PC-9 (cell line): Measurements from ENCODE around the gene RBFOX2. TPM values are rescaled to one million over a fixed set of nuclear protein-coding genes. Genes with fewer than 3 reads are reported as not detected.
A peak's percentile ranks its signal among the peaks of the same experiment; 100 is the strongest.

ENCODE experiments used
- BruUV-seq: library from RNA; stranded (reverse); fragments of 400-500 nt; replicated peaks from 2 replicates; lab custom pipeline; 2021; lab: Mats Ljungman, UMichigan
- CTCF ChIA-PET: fragments of 300-600 bp; sonication (Branson Sonifier 250); formaldehyde crosslinking; loops from one replicate; lab custom pipeline; 2022; ENCODE audit warnings: antibody characterized with exemption; lab: Charles Lee
- POLR2A ChIA-PET: fragments of 300-600 bp; sonication (Branson Sonifier 250); formaldehyde crosslinking; loops from one replicate; lab custom pipeline; 2022; ENCODE audit warnings: antibody characterized with exemption; ENCODE audit not compliant: unreplicated experiment; lab: Charles Lee
- DNase-seq, 2 experiments: peaks; one replicate each; pipeline versions ENCODE4 v3.0.0 to v3.0.0-alpha.2; 2015 to 2022; ENCODE audit warnings: mixed read lengths in 1 of 2
- H2AFZ ChIP-seq: fragments of 200-600 bp; sonication (generic); 2 replicates; pipeline ENCODE4 v1.8.1; 2017; ENCODE audit warnings: antibody characterized with exemption
- H3F3A ChIP-seq: fragments of 200-600 bp; sonication (generic); 2 replicates; pipeline ENCODE4 v1.8.1; 2017; ENCODE audit warnings: antibody characterized with exemption, mild to moderate bottlenecking, low read depth; ENCODE audit not compliant: insufficient read depth
- H3K27ac ChIP-seq: fragments of 200-600 bp; sonication (generic); 2 replicates; pipeline ENCODE4 v1.6.1; 2016; ENCODE audit warnings: mixed run types
- H3K27me3 ChIP-seq: fragments of 200-600 bp; sonication (generic); 2 replicates; pipeline ENCODE4 v1.6.1; 2016; ENCODE audit warnings: low read depth, mixed run types; ENCODE audit not compliant: insufficient read depth
- H3K36me3 ChIP-seq: fragments of 200-600 bp; sonication (generic); 2 replicates; pipeline ENCODE4 v1.6.1; 2016; ENCODE audit warnings: low read depth, mixed run types
- H3K4me1 ChIP-seq: fragments of 200-600 bp; sonication (generic); replicated peaks from 2 replicates; pipeline ENCODE4 v1.6.1; 2016; ENCODE audit warnings: mixed run types; ENCODE audit not compliant: insufficient read depth
- H3K4me2 ChIP-seq: fragments of 200-600 bp; sonication (generic); 2 replicates; pipeline ENCODE4 v1.6.1; 2017; ENCODE audit warnings: mixed run types
- H3K4me3 ChIP-seq: fragments of 200-600 bp; sonication (generic); 2 replicates; pipeline ENCODE4 v1.6.1; 2016; ENCODE audit warnings: mixed run types
- H3K79me2 ChIP-seq: fragments of 200-600 bp; sonication (generic); 2 replicates; pipeline ENCODE4 v1.6.1; 2017; ENCODE audit warnings: low read depth, mixed run types
- H3K9me2 ChIP-seq: fragments of 200-600 bp; sonication (generic); 2 replicates; pipeline ENCODE4 v1.8.1; 2017; ENCODE audit warnings: mild to moderate bottlenecking; ENCODE audit not compliant: insufficient read depth
- H3K9me3 ChIP-seq: fragments of 200-600 bp; sonication (generic); 2 replicates; pipeline ENCODE4 v1.8.1; 2016; ENCODE audit warnings: low read depth; ENCODE audit not compliant: insufficient read depth
- H4K20me1 ChIP-seq: fragments of 200-600 bp; sonication (generic); 2 replicates; pipeline ENCODE4 v1.8.1; 2017; ENCODE audit not compliant: insufficient read depth
- CTCF ChIP-seq: fragments of 200-600 bp; sonication (generic); conservative IDR thresholded peaks from 2 replicates; pipeline ENCODE4 v1.6.1; 2017; ENCODE audit warnings: mixed run types, antibody characterized with exemption, mild to moderate bottlenecking, moderate library complexity
- EZH2 ChIP-seq: fragments of 200-600 bp; sonication (generic); IDR thresholded peaks from 2 replicates; pipeline ENCODE4 v1.8.0; 2017; ENCODE audit warnings: antibody characterized with exemption, low read depth
- intact Hi-C: fragments of 100-400 bp; cut with micrococcal nuclease; formaldehyde crosslinking; loops from one replicate; pipeline ENCODE4 v1.10.0; 2022; ENCODE audit not compliant: unreplicated experiment
- total RNA-seq: library from RNA; stranded (reverse); gene quantifications from 2 replicates; pipeline ENCODE4 v1.2.3, GENCODE V29; 2021

Gene RBFOX2
- total RNA-seq, 1 experiment from 2014 or later, result 109 TPM

DNA sequence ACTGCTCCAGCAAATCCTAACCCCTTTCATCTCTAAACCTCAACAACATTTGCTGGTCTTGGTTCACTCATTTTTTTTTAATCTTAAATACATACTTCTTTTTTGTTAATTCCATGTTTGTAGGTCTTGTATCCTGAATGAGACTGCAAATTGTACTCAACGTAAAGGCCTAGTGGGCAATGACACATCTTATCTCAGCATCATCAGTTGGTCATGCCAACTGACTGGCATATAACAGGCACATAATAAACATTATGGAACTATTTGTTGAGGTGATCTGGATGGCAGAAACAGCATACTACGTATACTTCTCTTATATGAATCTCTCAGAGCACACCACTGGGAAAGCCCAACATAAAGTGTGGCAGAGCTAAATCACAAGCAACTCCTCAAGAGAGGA is 116.7 kb downstream of the RBFOX2 start:
- H3K27ac ChIP-seq, result no peak overlapping the region
- H3F3A ChIP-seq, result peaks cover 47% of the 10 kb centered on the region
- POLR2A ChIA-PET, result no interaction called here
- H4K20me1 ChIP-seq, result no peaks in the 10 kb centered on the region
- no peaks in the 10 kb centered on the region for H3K9me2 ChIP-seq
- no TSS peak for BruUV-seq
- peaks cover 53% of the 10 kb centered on the region for H3K4me1 ChIP-seq
- CTCF ChIA-PET, result no interaction called here
- H3K36me3 ChIP-seq, result no peaks in the 10 kb centered on the region
- no peak overlapping the region for H2AFZ ChIP-seq
- no peaks in the 10 kb centered on the region for H3K9me3 ChIP-seq
- intact Hi-C loops, result no loop called here
- peaks cover 95% of the 10 kb centered on the region for H3K79me2 ChIP-seq
- H3K27me3 ChIP-seq, result no peaks in the 10 kb centered on the region
- no peak for DNase-seq
- no peak overlapping the region for H3K4me2 ChIP-seq
- H3K4me3 ChIP-seq, result no peak overlapping the region
- TF ChIP-seq EZH2 (no peak), CTCF (no peak)

- no peaks in the 10 kb centered on the region for H3K36me3 ChIP-seq
- peaks cover 94% of the 10 kb centered on the region for H3K79me2 ChIP-seq
- H4K20me1 ChIP-seq, result no peaks in the 10 kb centered on the region
- CTCF ChIA-PET, result no interaction called here
- H2AFZ ChIP-seq, result no peak overlapping the region
- H3K4me1 ChIP-seq, result peaks cover 53% of the 10 kb centered on the region
- H3K4me3 ChIP-seq, result no peak overlapping the region
- H3K9me3 ChIP-seq, result no peaks in the 10 kb centered on the region
- TF ChIP-seq EZH2 (no peak), CTCF (no peak)
- H3K27ac ChIP-seq, result peak overlapping the region; percentile 5; the same call in 1 of the 2 replicates
- intact Hi-C loops, result no loop called here
- POLR2A ChIA-PET, result no interaction called here
- peaks cover 40% of the 10 kb centered on the region for H3F3A ChIP-seq
- H3K4me2 ChIP-seq, result no peak overlapping the region
- H3K9me2 ChIP-seq, result no peaks in the 10 kb centered on the region
- DNase-seq, result no peak
- H3K27me3 ChIP-seq, result no peaks in the 10 kb centered on the region
- BruUV-seq, result no TSS peak
Measured at GRCh38 chr22:35910926-35911325, 117.7 kb downstream of the RBFOX2 start.

- no peaks in the 10 kb centered on the region for H3K9me3 ChIP-seq
- TF ChIP-seq CTCF, result no peak
- no peak for TF ChIP-seq EZH2
- no peak for DNase-seq
- ChIA-PET CTCF (no interaction called here), POLR2A (interaction anchor here (0.6 kb wide), 1 partner anchor 126 kb away, joined by 6 read pairs; no protein-coding TSS in a partner anchor)
- no peak overlapping the region for H3K4me2 ChIP-seq
- no TSS peak for BruUV-seq
- peaks cover 33% of the 10 kb centered on the region for H3F3A ChIP-seq
- peaks cover 53% of the 10 kb centered on the region for H3K4me1 ChIP-seq
- H3K9me2 ChIP-seq, result no peaks in the 10 kb centered on the region
- H3K36me3 ChIP-seq, result no peaks in the 10 kb centered on the region
- no peak overlapping the region for H3K4me3 ChIP-seq
- no peaks in the 10 kb centered on the region for H4K20me1 ChIP-seq
- H3K27me3 ChIP-seq, result no peaks in the 10 kb centered on the region
- peak overlapping the region; percentile 5 for H3K27ac ChIP-seq
- peaks cover 94% of the 10 kb centered on the region for H3K79me2 ChIP-seq
- H2AFZ ChIP-seq, result no peak overlapping the region
- intact Hi-C loops, result no loop called here
Measured at GRCh38 chr22:35910003-35910769, 118.4 kb downstream of the RBFOX2 start.
